HEK293 (cell line): ENCODE measurements around the gene DLX5.

ENCODE experiments used
- CTCF ChIA-PET: fragments of 350-600 bp; formaldehyde crosslinking; extraction: SDS; loops from one replicate; lab custom pipeline; 2021; ENCODE audit warnings: antibody characterized with exemption; lab: Yijun Ruan, JAX
- POLR2A ChIA-PET: fragments of 300-600 bp; formaldehyde crosslinking; extraction: SDS; loops from one replicate; lab custom pipeline; 2020; ENCODE audit warnings: antibody characterized with exemption, inconsistent platforms; lab: Yijun Ruan, JAX
- H3K27ac ChIP-seq: fragments of 200-500 bp; sonication (Bioruptor generic); 2 replicates; pipeline ENCODE4 v1.5.1; 2014; ENCODE audit warnings: low read depth, low read length, control low read depth, inconsistent platforms; ENCODE audit errors: extremely low read depth
- H3K36me3 ChIP-seq, 2 experiments: fragments of 200-500 bp in 1 of 2; sonication (Bioruptor generic) in 1 of 2; 1 replicate in 1 of 2; 2 replicates in 1 of 2; pipeline ENCODE4 v1.5.1; 2014 to 2017; ENCODE audit warnings: inconsistent platforms in 2 of 2, low read length in 2 of 2; ENCODE audit not compliant: control insufficient read depth in 2 of 2, insufficient read depth in 1 of 2
- H3K4me1 ChIP-seq: fragments of 200-500 bp; sonication (Bioruptor generic); 2 replicates; pipeline ENCODE4 v1.5.1; 2014; ENCODE audit warnings: mild to moderate bottlenecking, low read length, inconsistent platforms; ENCODE audit not compliant: control insufficient read depth, insufficient read depth
- H3K4me3 ChIP-seq: 2 replicates; pipeline ENCODE4 v1.5.1; 2011; ENCODE audit warnings: low read depth, mild to moderate bottlenecking, control low read depth, low read length, moderate library complexity
- H3K9me3 ChIP-seq: fragments of 200-500 bp; sonication (Bioruptor generic); 2 replicates; pipeline ENCODE4 v1.5.1; 2014; ENCODE audit warnings: low read depth, low read length, inconsistent platforms; ENCODE audit not compliant: control insufficient read depth, insufficient read depth
- GLIS1 ChIP-seq: fragments of 450-650 bp; formaldehyde crosslinking; IDR thresholded peaks from 2 replicates; pipeline ENCODE4 v1.5.1; 2016; ENCODE audit warnings: missing biosample characterization, missing genetic modification characterization
- IKZF3 ChIP-seq: fragments of 450-650 bp; IDR thresholded peaks from 2 replicates; pipeline ENCODE4 v1.5.0; 2018; ENCODE audit warnings: missing biosample characterization, mild to moderate bottlenecking, missing genetic modification characterization, moderate library complexity
- TCF7L2 ChIP-seq: IDR thresholded peaks from 2 replicates; pipeline ENCODE4 v1.6.1; 2011; ENCODE audit warnings: low read depth, mild to moderate bottlenecking, inconsistent platforms, low read length, moderate library complexity, borderline replicate concordance
- ZBTB1 ChIP-seq: fragments of 450-650 bp; formaldehyde crosslinking; IDR thresholded peaks from 2 replicates; pipeline ENCODE4 v1.5.1; 2016; ENCODE audit warnings: missing biosample characterization, missing genetic modification characterization
- ZFP3 ChIP-seq: fragments of 450-650 bp; formaldehyde crosslinking; IDR thresholded peaks from 2 replicates; pipeline ENCODE4 v1.5.1; 2016; ENCODE audit warnings: low read depth, missing biosample characterization, missing genetic modification characterization
- ZNF112 ChIP-seq: fragments of 450-650 bp; formaldehyde crosslinking; IDR thresholded peaks from 2 replicates; pipeline ENCODE4 v1.5.0; 2017; ENCODE audit warnings: missing biosample characterization, missing genetic modification characterization
- ZNF214 ChIP-seq: fragments of 450-650 bp; formaldehyde crosslinking; IDR thresholded peaks from 2 replicates; pipeline ENCODE4 v1.5.1; 2017; ENCODE audit warnings: missing biosample characterization, mild to moderate bottlenecking, missing genetic modification characterization, borderline replicate concordance
- ZNF221 ChIP-seq: fragments of 450-650 bp; formaldehyde crosslinking; IDR thresholded peaks from 2 replicates; pipeline ENCODE4 v1.5.1; 2017; ENCODE audit warnings: missing biosample characterization, missing genetic modification characterization, borderline replicate concordance
- ZNF23 ChIP-seq: fragments of 450-650 bp; formaldehyde crosslinking; IDR thresholded peaks from 2 replicates; pipeline ENCODE4 v1.5.1; 2016; ENCODE audit warnings: missing biosample characterization, missing genetic modification characterization, borderline replicate concordance
- ZNF24 ChIP-seq: fragments of 450-650 bp; formaldehyde crosslinking; IDR thresholded peaks from 2 replicates; pipeline ENCODE4 v1.5.1; 2016; ENCODE audit warnings: missing biosample characterization, missing genetic modification characterization
- ZNF302 ChIP-seq: fragments of 450-650 bp; formaldehyde crosslinking; IDR thresholded peaks from 2 replicates; pipeline ENCODE4 v1.5.1; 2016; ENCODE audit warnings: missing biosample characterization, missing genetic modification characterization, low read depth
- ZNF362 ChIP-seq: fragments of 450-650 bp; formaldehyde crosslinking; IDR thresholded peaks from 2 replicates; pipeline ENCODE4 v1.5.1; 2016; ENCODE audit warnings: missing biosample characterization, missing genetic modification characterization
- ZNF426 ChIP-seq: fragments of 450-650 bp; formaldehyde crosslinking; IDR thresholded peaks from 2 replicates; pipeline ENCODE4 v1.5.1; 2017; ENCODE audit warnings: missing biosample characterization, missing genetic modification characterization, mild to moderate bottlenecking, inconsistent platforms, moderate library complexity
- ZNF510 ChIP-seq: fragments of 450-650 bp; formaldehyde crosslinking; IDR thresholded peaks from 2 replicates; pipeline ENCODE4 v1.5.1; 2018; ENCODE audit warnings: mild to moderate bottlenecking, missing genetic modification characterization, missing biosample characterization; ENCODE audit not compliant: insufficient replicate concordance
- ZNF513 ChIP-seq: fragments of 450-650 bp; IDR thresholded peaks from 2 replicates; pipeline ENCODE4 v1.5.1; 2018; ENCODE audit warnings: missing biosample characterization, missing genetic modification characterization
- ZNF626 ChIP-seq: fragments of 450-650 bp; sonication (Bioruptor Pico); formaldehyde crosslinking; IDR thresholded peaks from 2 replicates; pipeline ENCODE4 v1.5.1; 2018; ENCODE audit warnings: missing biosample characterization, missing genetic modification characterization, inconsistent platforms
- ZNF654 ChIP-seq: fragments of 450-650 bp; formaldehyde crosslinking; IDR thresholded peaks from 2 replicates; pipeline ENCODE4 v1.5.1; 2016; ENCODE audit warnings: low read depth, missing biosample characterization, missing genetic modification characterization
- ZNF660 ChIP-seq: fragments of 450-650 bp; IDR thresholded peaks from 2 replicates; pipeline ENCODE4 v1.5.1; 2018; ENCODE audit warnings: missing biosample characterization, mild to moderate bottlenecking, missing genetic modification characterization
- ZNF768 ChIP-seq: fragments of 450-650 bp; formaldehyde crosslinking; IDR thresholded peaks from 2 replicates; pipeline ENCODE4 v1.5.1; 2018; ENCODE audit warnings: missing biosample characterization, mild to moderate bottlenecking, missing genetic modification characterization
- ZSCAN16 ChIP-seq: fragments of 450-650 bp; formaldehyde crosslinking; IDR thresholded peaks from 2 replicates; pipeline ENCODE4 v1.5.1; 2016; ENCODE audit warnings: missing biosample characterization, missing genetic modification characterization
- TF ChIP-seq, protein P1 (sequence below): fragments of 450-650 bp; formaldehyde crosslinking; IDR thresholded peaks from 2 replicates; pipeline ENCODE4 v1.5.1; 2016; ENCODE audit warnings: missing biosample characterization, missing genetic modification characterization
- TF ChIP-seq, protein P2 (sequence below): fragments of 450-650 bp; formaldehyde crosslinking; IDR thresholded peaks from 2 replicates; pipeline ENCODE4 v1.5.1; 2016; ENCODE audit warnings: missing biosample characterization, missing genetic modification characterization

Gene DLX5

DNA sequence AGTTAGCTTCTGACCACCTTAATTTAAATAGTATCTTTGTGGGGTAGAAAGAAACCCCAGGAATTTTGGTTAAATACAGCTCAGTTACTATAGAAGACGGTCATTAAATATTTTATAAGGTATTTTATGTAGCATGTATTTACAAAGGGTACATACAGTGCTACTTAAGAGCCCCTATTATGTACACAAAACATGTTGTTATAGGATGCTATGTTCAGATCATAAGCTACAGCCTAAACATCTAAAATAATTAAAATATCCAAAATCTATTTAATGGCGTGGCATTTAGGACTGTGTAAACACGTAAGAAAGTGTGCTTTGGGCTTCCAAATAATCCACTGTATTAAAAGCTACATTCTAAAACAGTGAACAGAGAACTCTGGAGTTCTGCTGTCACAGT, 39.4 kb upstream of the DLX5 start:
- ChIA-PET POLR2A (no interaction called here), CTCF (interaction anchor here (0.6 to 2.0 kb wide), 14 partner anchors 10 to 1350 kb away, joined by 3 to 14 read pairs (median 4); no protein-coding TSS in a partner anchor)
- TF ChIP-seq ZNF660 (no peak), ZNF626 (no peak), ZNF221 (tag by site-specific recombination) (no peak), ZNF112 (tag by site-specific recombination) (no peak), ZNF214 (no peak), ZBTB1 (no peak), TCF7L2 (no peak)
- H3K9me3 ChIP-seq = no peaks in the 10 kb centered on the region
- H3K27ac ChIP-seq = no peak overlapping the region
- no peak overlapping the region for H3K4me3 ChIP-seq
- H3K36me3 ChIP-seq = no peaks in the 10 kb centered on the region
- H3K4me1 ChIP-seq = no peaks in the 10 kb centered on the region

GRCh38 chr7:97043281-97043680, 18.6 kb upstream of the DLX5 start:
- Histone ChIP-seq H3K4me1 (no peaks in the 10 kb centered on the region), H3K36me3 (no peaks in the 10 kb centered on the region), H3K9me3 (no peaks in the 10 kb centered on the region), H3K4me3 (no peak overlapping the region)
- TF ChIP-seq ZNF23 (tag by site-specific recombination) (no peak), ZNF302 (no peak), ZNF768 (no peak), ZNF513 (tag by site-specific recombination) (no peak), ZSCAN16 (tag by site-specific recombination) (no peak), ZNF24 (tag by site-specific recombination) (no peak), IKZF3 (no peak), ZNF654 (tag by site-specific recombination) (no peak), ZNF426 (tag by site-specific recombination) (no peak), ZNF510 (tag by site-specific recombination) (no peak), ZNF362 (tag by site-specific recombination) (no peak), GLIS1 (tag by site-specific recombination) (no peak), ZFP3 (no peak)
- TF ChIP-seq, protein P1, sequence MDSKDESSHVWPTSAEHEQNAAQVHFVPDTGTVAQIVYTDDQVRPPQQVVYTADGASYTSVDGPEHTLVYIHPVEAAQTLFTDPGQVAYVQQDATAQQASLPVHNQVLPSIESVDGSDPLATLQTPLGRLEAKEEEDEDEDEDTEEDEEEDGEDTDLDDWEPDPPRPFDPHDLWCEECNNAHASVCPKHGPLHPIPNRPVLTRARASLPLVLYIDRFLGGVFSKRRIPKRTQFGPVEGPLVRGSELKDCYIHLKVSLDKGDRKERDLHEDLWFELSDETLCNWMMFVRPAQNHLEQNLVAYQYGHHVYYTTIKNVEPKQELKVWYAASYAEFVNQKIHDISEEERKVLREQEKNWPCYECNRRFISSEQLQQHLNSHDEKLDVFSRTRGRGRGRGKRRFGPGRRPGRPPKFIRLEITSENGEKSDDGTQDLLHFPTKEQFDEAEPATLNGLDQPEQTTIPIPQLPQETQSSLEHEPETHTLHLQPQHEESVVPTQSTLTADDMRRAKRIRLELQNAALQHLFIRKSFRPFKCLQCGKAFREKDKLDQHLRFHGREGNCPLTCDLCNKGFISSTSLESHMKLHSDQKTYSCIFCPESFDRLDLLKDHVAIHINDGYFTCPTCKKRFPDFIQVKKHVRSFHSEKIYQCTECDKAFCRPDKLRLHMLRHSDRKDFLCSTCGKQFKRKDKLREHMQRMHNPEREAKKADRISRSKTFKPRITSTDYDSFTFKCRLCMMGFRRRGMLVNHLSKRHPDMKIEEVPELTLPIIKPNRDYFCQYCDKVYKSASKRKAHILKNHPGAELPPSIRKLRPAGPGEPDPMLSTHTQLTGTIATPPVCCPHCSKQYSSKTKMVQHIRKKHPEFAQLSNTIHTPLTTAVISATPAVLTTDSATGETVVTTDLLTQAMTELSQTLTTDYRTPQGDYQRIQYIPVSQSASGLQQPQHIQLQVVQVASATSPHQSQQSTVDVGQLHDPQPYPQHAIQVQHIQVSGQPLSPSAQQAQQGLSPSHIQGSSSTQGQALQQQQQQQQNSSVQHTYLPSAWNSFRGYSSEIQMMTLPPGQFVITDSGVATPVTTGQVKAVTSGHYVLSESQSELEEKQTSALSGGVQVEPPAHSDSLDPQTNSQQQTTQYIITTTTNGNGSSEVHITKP (tag by site-specific recombination) = no peak
- TF ChIP-seq, protein P2, sequence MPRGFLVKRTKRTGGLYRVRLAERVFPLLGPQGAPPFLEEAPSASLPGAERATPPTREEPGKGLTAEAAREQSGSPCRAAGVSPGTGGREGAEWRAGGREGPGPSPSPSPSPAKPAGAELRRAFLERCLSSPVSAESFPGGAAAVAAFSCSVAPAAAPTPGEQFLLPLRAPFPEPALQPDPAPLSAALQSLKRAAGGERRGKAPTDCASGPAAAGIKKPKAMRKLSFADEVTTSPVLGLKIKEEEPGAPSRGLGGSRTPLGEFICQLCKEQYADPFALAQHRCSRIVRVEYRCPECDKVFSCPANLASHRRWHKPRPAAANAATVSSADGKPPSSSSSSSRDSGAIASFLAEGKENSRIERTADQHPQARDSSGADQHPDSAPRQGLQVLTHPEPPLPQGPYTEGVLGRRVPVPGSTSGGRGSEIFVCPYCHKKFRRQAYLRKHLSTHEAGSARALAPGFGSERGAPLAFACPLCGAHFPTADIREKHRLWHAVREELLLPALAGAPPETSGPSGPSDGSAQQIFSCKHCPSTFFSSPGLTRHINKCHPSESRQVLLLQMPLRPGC (tag by site-specific recombination) = no peak
- TF ChIP-seq, all 188 proteins: peak for 0
- no peak overlapping the region for H3K27ac ChIP-seq
- ChIA-PET POLR2A (no interaction called here), CTCF (interaction anchor here (1.6 kb wide), 1 partner anchor 21 kb away, joined by 5 read pairs; no protein-coding TSS in a partner anchor)
